ENCODE data around the gene ZC3HAV1. TPM values are rescaled to one million over a fixed set of nuclear protein-coding genes. Genes with fewer than 3 reads are reported as not detected.
"Not testable (repeated sequence)": the region's sequence is repeated elsewhere in the genome, so short reads cannot be mapped to it uniquely, and the experiment has no call there.

Gene ZC3HAV1
- total RNA-seq, 1 donor from 2014 or later: 6.8 TPM

GRCh38 chr7:139114585-139114984 lies 5.1 kb upstream of the ZC3HAV1 start:
- intact Hi-C loops (cut with DNase I): no loop called here
- no peak for DNase-seq (ENCODE audit: low spot score)

- intact Hi-C loops (cut with DNase I): no loop called here
Observed at GRCh38 chr7:139114018-139114417, 4.5 kb upstream of the ZC3HAV1 start.

GRCh38 chr7:139112741-139113250 lies 3.3 kb upstream of the ZC3HAV1 start:
- no peak for DNase-seq (ENCODE audit: low spot score)
- intact Hi-C loops (cut with DNase I): no loop called here

More at GRCh38 chr7:139114018-139114417, 4.5 kb upstream of the ZC3HAV1 start:
- DNase-seq (ENCODE audit: low spot score): no peak

- intact Hi-C loops (cut with DNase I): no loop called here
Observed at GRCh38 chr7:139112316-139112715, 2.8 kb upstream of the ZC3HAV1 start.

GRCh38 chr7:139111811-139112301 lies 2.3 kb upstream of the ZC3HAV1 start:
- DNase-seq (ENCODE audit: low spot score): no peak
- intact Hi-C loops (cut with DNase I): no loop called here

More at GRCh38 chr7:139112316-139112715, 2.8 kb upstream of the ZC3HAV1 start:
- no peak for DNase-seq (ENCODE audit: low spot score)

GRCh38 chr7:139111147-139111546 lies 1.6 kb upstream of the ZC3HAV1 start:
- intact Hi-C loops (cut with DNase I): no loop called here

GRCh38 chr7:139109983-139110411 lies 477 bp upstream of the ZC3HAV1 start:
- intact Hi-C loops (cut with DNase I): no loop called here
- no peak for DNase-seq (ENCODE audit: low spot score)

More at GRCh38 chr7:139111147-139111546, 1.6 kb upstream of the ZC3HAV1 start:
- no peak for DNase-seq (ENCODE audit: low spot score)

GRCh38 chr7:139108266-139109187 lies 993 bp downstream of the ZC3HAV1 start:
- intact Hi-C loops (cut with DNase I): no loop called here
- no peak for DNase-seq (ENCODE audit: low spot score)

- intact Hi-C loops (cut with DNase I): no loop called here
- DNase-seq (ENCODE audit: low spot score): no peak
Observed at GRCh38 chr7:139106959-139107358, 2.6 kb downstream of the ZC3HAV1 start.

GRCh38 chr7:139106227-139106626 lies 3.3 kb downstream of the ZC3HAV1 start:
- intact Hi-C loops (cut with DNase I); DNase-seq (ENCODE audit: low spot score): not testable (repeated sequence)

GRCh38 chr7:139105484-139105883 lies 4.0 kb downstream of the ZC3HAV1 start:
- DNase-seq (ENCODE audit: low spot score): no peak
- intact Hi-C loops (cut with DNase I): no loop called here

GRCh38 chr7:139104091-139104450 lies 5.4 kb downstream of the ZC3HAV1 start:
- no peak for DNase-seq (ENCODE audit: low spot score)
- intact Hi-C loops (cut with DNase I): no loop called here

GRCh38 chr7:139103057-139103815 lies 6.3 kb downstream of the ZC3HAV1 start:
- DNase-seq (ENCODE audit: low spot score): no peak
- intact Hi-C loops (cut with DNase I): no loop called here

GRCh38 chr7:139101637-139102158 lies 7.8 kb downstream of the ZC3HAV1 start:
- intact Hi-C loops (cut with DNase I); DNase-seq (ENCODE audit: low spot score): not testable (repeated sequence)

GRCh38 chr7:139099172-139099947 lies 10.2 kb downstream of the ZC3HAV1 start:
- no peak for DNase-seq (ENCODE audit: low spot score)
- intact Hi-C loops (cut with DNase I): no loop called here

- intact Hi-C loops (cut with DNase I): no loop called here
- DNase-seq (ENCODE audit: low spot score): no peak
Observed at GRCh38 chr7:139095194-139095659, 14.3 kb downstream of the ZC3HAV1 start.

GRCh38 chr7:139094596-139094995 lies 14.9 kb downstream of the ZC3HAV1 start:
- no peak for DNase-seq (ENCODE audit: low spot score)
- intact Hi-C loops (cut with DNase I): no loop called here

- no peak for DNase-seq (ENCODE audit: low spot score)
- intact Hi-C loops (cut with DNase I): no loop called here
Observed at GRCh38 chr7:139094030-139094429, 15.5 kb downstream of the ZC3HAV1 start.

GRCh38 chr7:139093512-139093911 lies 16.0 kb downstream of the ZC3HAV1 start:
- DNase-seq (ENCODE audit: low spot score); intact Hi-C loops (cut with DNase I): not testable (repeated sequence)

Data from cardiac septum (tissue), 1 donor.